ENCODE data around the gene MRPL36. TPM values are rescaled to one million over a fixed set of nuclear protein-coding genes. Genes with fewer than 3 reads are reported as not detected.

The MRPL36 gene
- total and polyA plus RNA-seq, 4 donors, result 22.3 to 106 (median 56.3) TPM

- Histone ChIP-seq H3K4me1 (ENCODE audit: control insufficient read depth in 4 of 4, insufficient read depth in 4 of 4, low read length in 3 of 4) (no peaks in the 10 kb centered on the region), H3K36me3 (ENCODE audit: control insufficient read depth in 4 of 4, insufficient read depth in 3 of 4, low read depth in 1 of 4, low read length in 3 of 4) (peaks cover 29 to 79% (median 57%) of the 10 kb centered on the region in 4 donors), H3K9ac (ENCODE audit: low read depth in 1 of 2, low read length in 2 of 2) (no peak overlapping the region), H3K27ac (ENCODE audit: low read depth in 1 of 2, low read length in 2 of 2) (no peak overlapping the region), H3K9me3 (ENCODE audit: control insufficient read depth in 4 of 4, low read length in 3 of 4) (no peaks in the 10 kb centered on the region), H3K4me3 (ENCODE audit: low read depth in 1 of 3, low read length in 3 of 3) (no peak overlapping the region), H3K27me3 (ENCODE audit: control insufficient read depth in 4 of 4, insufficient read depth in 4 of 4, low read length in 3 of 4) (no peaks in the 10 kb centered on the region)
- no peak for TF ChIP-seq SP1 (IDR thresholded peaks at IDR 0.05)
- TF ChIP-seq MAX (IDR thresholded peaks at IDR 0.05), result no peak
- no peak for TF ChIP-seq CTCF (IDR thresholded peaks at IDR 0.05; ENCODE audit: low read depth, low read length, missing input control)
- TF ChIP-seq REST (IDR thresholded peaks at IDR 0.05), result no peak
- 97% methylated on average over 30 of the region's 30 CpGs for whole genome bisulfite sequencing
- DNase-seq (ENCODE audit: low spot score), result no peak
Measured at GRCh38 chr5:1814183-1815020, 14.8 kb upstream of the MRPL36 start.

GRCh38 chr5:1810581-1811101, 11.0 kb upstream of the MRPL36 start:
- 91% methylated on average over 10 of the region's 10 CpGs for whole genome bisulfite sequencing
- Histone ChIP-seq H3K36me3 (ENCODE audit: control insufficient read depth in 4 of 4, insufficient read depth in 3 of 4, low read depth in 1 of 4, low read length in 3 of 4) (peaks cover 28 to 81% (median 58%) of the 10 kb centered on the region in 4 donors), H3K27ac (ENCODE audit: low read depth in 1 of 2, low read length in 2 of 2) (no peak overlapping the region), H3K4me1 (ENCODE audit: control insufficient read depth in 4 of 4, insufficient read depth in 4 of 4, low read length in 3 of 4) (no peaks in the 10 kb centered on the region), H3K4me3 (ENCODE audit: low read depth in 1 of 3, low read length in 3 of 3) (no peak overlapping the region), H3K27me3 (ENCODE audit: control insufficient read depth in 4 of 4, insufficient read depth in 4 of 4, low read length in 3 of 4) (no peaks in the 10 kb centered on the region), H3K9ac (ENCODE audit: low read depth in 1 of 2, low read length in 2 of 2) (no peak overlapping the region), H3K9me3 (ENCODE audit: control insufficient read depth in 4 of 4, low read length in 3 of 4) (no peaks in the 10 kb centered on the region)
- no peak for TF ChIP-seq HNF4A (conservative IDR thresholded peaks at IDR 0.05)
- TF ChIP-seq ATF3 (IDR thresholded peaks at IDR 0.05), result no peak
- no peak for TF ChIP-seq EGR1 (IDR thresholded peaks at IDR 0.05; ENCODE audit: low read depth in 2 of 2)
- no peak for TF ChIP-seq REST (IDR thresholded peaks at IDR 0.05)
- DNase-seq (ENCODE audit: low spot score), result no peak
